ENCODE measurements around the gene CLRN1. TPM values are rescaled to one million over a fixed set of nuclear protein-coding genes. Genes with fewer than 3 reads are reported as not detected.

CLRN1 gene
- total RNA-seq, 2 experiments from 2014 or later = not detected

DNA sequence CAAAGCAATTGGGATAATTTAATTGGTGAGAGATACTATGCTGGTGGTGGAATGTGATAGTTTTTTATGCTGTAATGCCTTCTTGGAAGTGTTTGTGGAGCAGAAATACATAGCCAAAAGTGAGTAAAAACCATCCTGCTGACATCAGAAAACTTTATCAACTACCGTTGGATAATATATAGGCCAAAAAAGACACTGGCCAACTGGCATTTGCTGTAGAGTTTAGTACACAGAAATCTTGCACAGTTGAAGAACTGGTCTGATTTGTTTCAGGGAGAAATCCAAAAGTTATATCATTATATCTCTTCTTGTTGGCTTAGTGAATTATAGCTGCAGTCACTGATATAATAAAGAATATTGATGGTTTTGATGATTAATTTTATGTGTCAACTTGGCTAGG, 66.8 kb downstream of the CLRN1 start:
- Histone ChIP-seq H3K27ac (ENCODE audit: low read depth, low read length, poor library complexity, severe bottlenecking) (no peak overlapping the region), H3K79me2 (ENCODE audit: insufficient read depth, low read depth, low read length) (no peaks in the 10 kb centered on the region), H3K4me2 (ENCODE audit: low read length) (no peak overlapping the region), H2AFZ (ENCODE audit: low read length) (no peak overlapping the region), H3K4me3 (ENCODE audit: low read depth, low read length, poor library complexity, severe bottlenecking) (no peak overlapping the region), H3K9me3 (ENCODE audit: low read length) (no peaks in the 10 kb centered on the region), H3K36me3 (ENCODE audit: insufficient read depth, low read length) (no peaks in the 10 kb centered on the region), H3K9me2 (ENCODE audit: insufficient read depth, low read length) (no peaks in the 10 kb centered on the region), H4K20me1 (ENCODE audit: insufficient read depth, low read length) (no peaks in the 10 kb centered on the region), H3K4me1 (ENCODE audit: insufficient read depth, low read length, poor library complexity, severe bottlenecking) (no peaks in the 10 kb centered on the region)
- ChIA-PET CTCF (ENCODE audit: unreplicated experiment) (no interaction called here), POLR2A (no interaction called here)
- TF ChIP-seq EZH2phosphoT487 (IDR thresholded peaks at IDR 0.05; ENCODE audit: borderline replicate concordance, low read depth, low read length) = no peak
- TF ChIP-seq, protein P1, sequence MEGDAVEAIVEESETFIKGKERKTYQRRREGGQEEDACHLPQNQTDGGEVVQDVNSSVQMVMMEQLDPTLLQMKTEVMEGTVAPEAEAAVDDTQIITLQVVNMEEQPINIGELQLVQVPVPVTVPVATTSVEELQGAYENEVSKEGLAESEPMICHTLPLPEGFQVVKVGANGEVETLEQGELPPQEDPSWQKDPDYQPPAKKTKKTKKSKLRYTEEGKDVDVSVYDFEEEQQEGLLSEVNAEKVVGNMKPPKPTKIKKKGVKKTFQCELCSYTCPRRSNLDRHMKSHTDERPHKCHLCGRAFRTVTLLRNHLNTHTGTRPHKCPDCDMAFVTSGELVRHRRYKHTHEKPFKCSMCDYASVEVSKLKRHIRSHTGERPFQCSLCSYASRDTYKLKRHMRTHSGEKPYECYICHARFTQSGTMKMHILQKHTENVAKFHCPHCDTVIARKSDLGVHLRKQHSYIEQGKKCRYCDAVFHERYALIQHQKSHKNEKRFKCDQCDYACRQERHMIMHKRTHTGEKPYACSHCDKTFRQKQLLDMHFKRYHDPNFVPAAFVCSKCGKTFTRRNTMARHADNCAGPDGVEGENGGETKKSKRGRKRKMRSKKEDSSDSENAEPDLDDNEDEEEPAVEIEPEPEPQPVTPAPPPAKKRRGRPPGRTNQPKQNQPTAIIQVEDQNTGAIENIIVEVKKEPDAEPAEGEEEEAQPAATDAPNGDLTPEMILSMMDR (conservative IDR thresholded peaks at IDR 0.05; ENCODE audit: low read length) = no peak
- no TSS peak for BruUV-seq (replicated peaks)
- intact Hi-C loops (cut with micrococcal nuclease; ENCODE audit: unreplicated experiment) = no loop called here
- DNase-seq (ENCODE audit: low spot score) = no peak

DNA sequence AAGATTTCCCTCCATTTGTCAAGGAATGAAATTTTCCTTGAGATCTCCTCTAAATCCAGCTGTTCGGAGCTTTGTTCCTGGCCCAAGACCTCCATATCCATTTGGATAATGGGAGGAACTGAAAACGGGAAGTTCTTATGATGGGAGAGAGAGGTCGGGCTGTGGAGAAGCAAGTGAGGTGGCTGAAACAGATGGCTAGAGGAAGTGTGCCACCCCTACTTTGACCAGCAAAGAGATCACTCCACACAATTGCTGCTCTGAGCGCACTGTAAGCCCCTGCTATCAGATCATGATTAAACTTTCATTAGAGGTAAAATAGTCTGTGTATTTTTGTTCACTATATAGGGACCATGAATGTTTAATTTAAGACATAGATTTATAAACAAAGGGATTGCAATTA, 67.2 kb downstream of the CLRN1 start, which contains the start of gene MINDY4B:
MINDY4B (minus strand) TSS at position 101 of the 400 bp plus-strand sequence; CDS start at position 101, 0 bp downstream.
- Histone ChIP-seq H3K27ac (ENCODE audit: low read depth, low read length, poor library complexity, severe bottlenecking) (no peak within 1 kb of the TSS), H2AFZ (ENCODE audit: low read length) (no peak within 1 kb of the TSS), H3K9me2 (ENCODE audit: insufficient read depth, low read length) (no peaks in the 10 kb centered on the region), H3K9me3 (ENCODE audit: low read length) (no peaks in the 10 kb centered on the region), H4K20me1 (ENCODE audit: insufficient read depth, low read length) (no peaks in the 10 kb centered on the region), H3K4me1 (ENCODE audit: insufficient read depth, low read length, poor library complexity, severe bottlenecking) (no peaks in the 10 kb centered on the region), H3K4me3 (ENCODE audit: low read depth, low read length, poor library complexity, severe bottlenecking) (no peak within 1 kb of the TSS), H3K36me3 (ENCODE audit: insufficient read depth, low read length) (no peaks in the 10 kb centered on the region), H3K4me2 (ENCODE audit: low read length) (no peak within 1 kb of the TSS), H3K79me2 (ENCODE audit: insufficient read depth, low read depth, low read length) (no peaks in the 10 kb centered on the region)
- ChIA-PET CTCF (ENCODE audit: unreplicated experiment) (no interaction called here), POLR2A (no interaction called here)
- intact Hi-C loops (cut with micrococcal nuclease; ENCODE audit: unreplicated experiment) = no loop called here
- no peak for DNase-seq (ENCODE audit: low spot score)
- no TSS peak for BruUV-seq (replicated peaks)
- TF ChIP-seq, protein P1 (conservative IDR thresholded peaks at IDR 0.05; ENCODE audit: low read length) = no peak
- TF ChIP-seq EZH2phosphoT487 (IDR thresholded peaks at IDR 0.05; ENCODE audit: borderline replicate concordance, low read depth, low read length) = no peak

DNA sequence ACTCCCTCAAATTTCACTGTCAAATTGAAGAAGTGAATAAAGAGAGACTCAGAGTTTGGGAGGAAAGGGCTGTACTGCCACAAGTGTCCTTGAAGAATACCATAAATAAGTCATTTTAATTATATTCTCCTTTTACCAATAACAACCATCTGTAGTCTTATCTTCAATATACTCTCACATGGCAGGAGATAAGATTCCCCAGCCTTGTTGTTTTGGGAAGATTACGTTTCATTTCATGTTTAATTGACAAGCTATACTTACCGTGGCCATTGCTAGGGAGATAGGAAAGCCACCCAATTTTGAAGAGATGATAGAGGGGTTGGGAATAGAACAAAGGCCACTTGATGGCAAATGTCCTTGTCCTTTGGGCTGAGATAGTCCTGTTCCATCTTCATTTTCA, 69.5 kb downstream of the CLRN1 start:
- ChIA-PET CTCF (ENCODE audit: unreplicated experiment) (no interaction called here), POLR2A (interaction anchor here (1.3 kb wide), 1 partner anchor 567 kb away, joined by 3 read pairs; no protein-coding TSS in a partner anchor)
- no peak for TF ChIP-seq EZH2phosphoT487 (IDR thresholded peaks at IDR 0.05; ENCODE audit: borderline replicate concordance, low read depth, low read length)
- TF ChIP-seq, protein P1 (conservative IDR thresholded peaks at IDR 0.05; ENCODE audit: low read length) = no peak
- Histone ChIP-seq H3K4me3 (ENCODE audit: low read depth, low read length, poor library complexity, severe bottlenecking) (no peak overlapping the region), H3K4me1 (ENCODE audit: insufficient read depth, low read length, poor library complexity, severe bottlenecking) (no peaks in the 10 kb centered on the region), H3K9me3 (ENCODE audit: low read length) (no peaks in the 10 kb centered on the region), H4K20me1 (ENCODE audit: insufficient read depth, low read length) (no peaks in the 10 kb centered on the region), H3K36me3 (ENCODE audit: insufficient read depth, low read length) (no peaks in the 10 kb centered on the region), H3K9me2 (ENCODE audit: insufficient read depth, low read length) (no peaks in the 10 kb centered on the region), H3K4me2 (ENCODE audit: low read length) (no peak overlapping the region), H3K27ac (ENCODE audit: low read depth, low read length, poor library complexity, severe bottlenecking) (no peak overlapping the region), H3K79me2 (ENCODE audit: insufficient read depth, low read depth, low read length) (no peaks in the 10 kb centered on the region), H2AFZ (ENCODE audit: low read length) (no peak overlapping the region)
- intact Hi-C loops (cut with micrococcal nuclease; ENCODE audit: unreplicated experiment) = no loop called here
- no peak for DNase-seq (ENCODE audit: low spot score)
- no TSS peak for BruUV-seq (replicated peaks)
